Measurements from ENCODE around the gene POU3F1. TPM values are rescaled to one million over a fixed set of nuclear protein-coding genes. Genes with fewer than 3 reads are reported as not detected.

POU3F1 gene
- total and polyA plus RNA-seq, 9 donors, result 0.04 to 0.53 (median 0.15) TPM; not detected in 4

DNA sequence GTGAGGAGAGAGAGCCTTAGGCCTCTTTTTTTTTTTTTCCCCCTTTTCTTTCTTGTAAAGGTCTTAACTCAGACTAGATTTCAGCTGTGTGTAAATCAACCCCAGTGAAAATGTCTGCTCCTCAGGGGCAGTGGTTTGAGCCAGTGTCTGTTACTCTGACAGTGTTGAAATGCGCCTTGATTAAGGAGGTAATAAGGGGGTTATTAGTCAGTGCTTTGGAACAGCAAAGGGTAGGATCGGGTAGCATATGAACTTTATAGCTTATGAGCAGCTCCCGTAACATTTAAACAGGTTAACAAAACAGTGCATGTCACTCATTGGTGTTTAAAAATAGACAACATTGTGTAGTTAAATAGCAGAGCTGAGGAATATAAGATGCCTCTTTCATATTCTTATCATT is 23.8 kb downstream of the POU3F1 start:
- no peak for DNase-seq
- no peaks in the 10 kb centered on the region for H3K9me3 ChIP-seq
- H3K27me3 ChIP-seq, result no peaks in the 10 kb centered on the region
- H3K4me3 ChIP-seq, result no peak overlapping the region
- 82 to 87% (median 82%) methylated on average over 3 of the region's 3 CpGs for WGBS, 3 donors
- H3K27ac ChIP-seq, result no peak overlapping the region
- no peak for TF ChIP-seq POLR2A (IDR thresholded peaks at IDR 0.05)
- no peak for TF ChIP-seq EP300 (IDR thresholded peaks at IDR 0.05)
- TF ChIP-seq, protein P1, sequence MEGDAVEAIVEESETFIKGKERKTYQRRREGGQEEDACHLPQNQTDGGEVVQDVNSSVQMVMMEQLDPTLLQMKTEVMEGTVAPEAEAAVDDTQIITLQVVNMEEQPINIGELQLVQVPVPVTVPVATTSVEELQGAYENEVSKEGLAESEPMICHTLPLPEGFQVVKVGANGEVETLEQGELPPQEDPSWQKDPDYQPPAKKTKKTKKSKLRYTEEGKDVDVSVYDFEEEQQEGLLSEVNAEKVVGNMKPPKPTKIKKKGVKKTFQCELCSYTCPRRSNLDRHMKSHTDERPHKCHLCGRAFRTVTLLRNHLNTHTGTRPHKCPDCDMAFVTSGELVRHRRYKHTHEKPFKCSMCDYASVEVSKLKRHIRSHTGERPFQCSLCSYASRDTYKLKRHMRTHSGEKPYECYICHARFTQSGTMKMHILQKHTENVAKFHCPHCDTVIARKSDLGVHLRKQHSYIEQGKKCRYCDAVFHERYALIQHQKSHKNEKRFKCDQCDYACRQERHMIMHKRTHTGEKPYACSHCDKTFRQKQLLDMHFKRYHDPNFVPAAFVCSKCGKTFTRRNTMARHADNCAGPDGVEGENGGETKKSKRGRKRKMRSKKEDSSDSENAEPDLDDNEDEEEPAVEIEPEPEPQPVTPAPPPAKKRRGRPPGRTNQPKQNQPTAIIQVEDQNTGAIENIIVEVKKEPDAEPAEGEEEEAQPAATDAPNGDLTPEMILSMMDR (IDR thresholded peaks at IDR 0.05), result no peak
- H3K4me1 ChIP-seq (ENCODE audit: insufficient read depth), result no peaks in the 10 kb centered on the region
- intact Hi-C loops (cut with DNase I), result no loop called here
- no peaks in the 10 kb centered on the region for H3K36me3 ChIP-seq

DNA sequence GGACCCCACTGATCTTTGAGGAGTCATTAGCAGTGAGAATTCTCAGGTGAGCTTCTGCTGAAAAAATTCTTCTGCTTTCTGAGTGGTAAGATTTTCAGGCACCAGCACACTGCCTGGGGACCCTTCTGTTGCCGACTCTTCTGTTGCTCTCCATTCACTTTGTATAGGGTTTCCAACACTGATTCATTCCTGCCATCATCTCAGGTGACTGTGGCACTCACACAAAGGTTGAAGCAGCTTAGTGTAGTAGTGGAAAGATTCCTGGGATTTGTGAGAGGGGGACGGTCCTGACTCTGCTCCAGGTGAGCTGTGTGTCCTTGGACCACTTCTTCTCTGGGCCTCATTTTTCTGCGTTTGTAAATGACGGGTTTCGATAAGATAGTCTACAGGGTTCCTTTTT is 24.6 kb downstream of the POU3F1 start:
- 88 to 93% (median 90%) methylated on average over 5 of the region's 5 CpGs for WGBS, 3 donors
- Histone ChIP-seq H3K36me3 (no peaks in the 10 kb centered on the region), H3K9me3 (no peaks in the 10 kb centered on the region), H3K4me1 (ENCODE audit: insufficient read depth) (no peaks in the 10 kb centered on the region), H3K4me3 (no peak overlapping the region), H3K27me3 (no peaks in the 10 kb centered on the region), H3K27ac (no peak overlapping the region)
- TF ChIP-seq EP300 (IDR thresholded peaks at IDR 0.05), result no peak
- TF ChIP-seq, protein P1 (IDR thresholded peaks at IDR 0.05), result no peak
- no peak for TF ChIP-seq POLR2A (IDR thresholded peaks at IDR 0.05)
- DNase-seq, result peak in 1 of 5 donors; percentile 0
- intact Hi-C loops (cut with DNase I), result no loop called here

DNA sequence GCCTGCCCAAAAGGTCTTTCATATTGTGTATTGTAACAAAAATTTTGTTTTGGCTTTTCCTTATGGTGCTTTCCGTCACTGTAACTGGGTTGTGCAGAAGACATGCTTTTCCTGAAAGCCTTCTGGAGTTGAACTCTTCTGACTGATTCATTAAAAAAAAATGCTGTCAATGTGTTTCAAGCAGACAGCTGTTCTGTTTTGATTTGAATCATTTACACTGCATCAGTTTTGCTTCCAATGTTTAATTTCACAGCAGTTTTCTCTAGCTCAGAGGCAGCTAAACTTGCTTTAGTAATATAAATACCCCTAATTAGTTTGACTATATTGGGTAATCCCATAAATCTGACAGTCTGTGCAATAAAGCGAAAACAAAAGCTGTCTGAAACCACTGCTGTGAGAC is 26.2 kb downstream of the POU3F1 start:
- no peak for DNase-seq
- 82 to 86% (median 84%) methylated on average over 2 of the region's 2 CpGs for WGBS, 3 donors
- H3K4me1 ChIP-seq (ENCODE audit: insufficient read depth), result no peaks in the 10 kb centered on the region
- H3K27ac ChIP-seq, result no peak overlapping the region
- intact Hi-C loops (cut with DNase I), result no loop called here
- H3K27me3 ChIP-seq, result no peaks in the 10 kb centered on the region
- TF ChIP-seq, protein P1 (IDR thresholded peaks at IDR 0.05), result no peak
- H3K36me3 ChIP-seq, result no peaks in the 10 kb centered on the region
- no peaks in the 10 kb centered on the region for H3K9me3 ChIP-seq
- no peak overlapping the region for H3K4me3 ChIP-seq

DNA sequence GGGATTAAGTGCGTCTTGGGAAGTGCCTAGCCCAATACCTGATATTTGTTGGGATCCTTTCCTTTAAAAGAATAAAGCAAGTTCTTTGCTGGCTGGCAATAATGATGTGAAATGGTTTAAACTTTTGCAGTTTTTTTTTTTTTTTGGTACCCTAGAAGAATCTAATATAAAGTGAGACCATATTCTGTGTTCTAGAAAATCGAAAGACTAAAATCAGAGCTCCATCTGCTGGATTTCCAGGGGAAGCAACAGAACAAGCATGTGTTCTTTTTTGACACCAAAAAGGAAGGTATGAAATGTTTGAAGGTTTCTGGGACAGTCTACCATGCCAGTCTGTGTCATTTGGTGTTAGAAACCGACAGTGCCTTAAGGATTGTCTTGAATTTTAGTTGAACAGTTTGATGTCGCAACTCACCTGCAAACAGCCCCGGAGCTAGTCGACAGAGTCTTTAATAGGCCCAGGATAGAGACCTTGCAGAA is 27.7 kb downstream of the POU3F1 start:
- H3K9me3 ChIP-seq, result no peaks in the 10 kb centered on the region
- no peak for TF ChIP-seq EP300 (IDR thresholded peaks at IDR 0.05)
- TF ChIP-seq, protein P1 (IDR thresholded peaks at IDR 0.05), result peak in 2 of 3 donors; percentile 23 to 49
- no peaks in the 10 kb centered on the region for H3K36me3 ChIP-seq
- WGBS, 3 donors, result 69 to 74% (median 71%) methylated on average over 6 of the region's 6 CpGs
- H3K27ac ChIP-seq, result no peak overlapping the region
- intact Hi-C loops (cut with DNase I), result no loop called here
- H3K4me3 ChIP-seq, result no peak overlapping the region
- no peaks in the 10 kb centered on the region for H3K27me3 ChIP-seq
- DNase-seq, result peak in 1 of 5 donors; percentile 1
- no peaks in the 10 kb centered on the region for H3K4me1 ChIP-seq (ENCODE audit: insufficient read depth)

Data from ovary (tissue), 9 donors.